Stimulated activated CD4-positive, alpha-beta T cell treated with anti-CD3 and anti-CD28 coated beads, Interleukin-2, amount 100 ng/mL, for 48 hours (primary cell): ENCODE data around the gene ITPR1.

Experiments used
- DNase-seq, 2 donors: peaks; one replicate each; pipeline ENCODE4 v3.0.0-alpha.2; 2020

The ITPR1 gene

GRCh38 chr3:4690277-4690676, 197.1 kb downstream of the ITPR1 start:
- no peak for DNase-seq

- DNase-seq: no peak
Measured at GRCh38 chr3:4693620-4694019, 200.5 kb downstream of the ITPR1 start.

- no peak for DNase-seq
Measured at GRCh38 chr3:4695846-4696245, 202.7 kb downstream of the ITPR1 start.

- no peak for DNase-seq
Measured at GRCh38 chr3:4696266-4696665, 203.1 kb downstream of the ITPR1 start.

- no peak for DNase-seq
Measured at GRCh38 chr3:4698125-4698821, 205.1 kb downstream of the ITPR1 start.

- DNase-seq: no peak
Measured at GRCh38 chr3:4703054-4703480, 209.9 kb downstream of the ITPR1 start.

- no peak for DNase-seq
Measured at GRCh38 chr3:4704552-4704951, 211.4 kb downstream of the ITPR1 start.

- DNase-seq: no peak
Measured at GRCh38 chr3:4707324-4707723, 214.2 kb downstream of the ITPR1 start.

- DNase-seq: no peak
Measured at GRCh38 chr3:4708230-4708629, 215.1 kb downstream of the ITPR1 start.

GRCh38 chr3:4709341-4709740, 216.2 kb downstream of the ITPR1 start:
- no peak for DNase-seq

GRCh38 chr3:4710191-4710590, 217.0 kb downstream of the ITPR1 start:
- DNase-seq: no peak

GRCh38 chr3:4711680-4711992, 218.5 kb downstream of the ITPR1 start:
- DNase-seq: no peak

GRCh38 chr3:4712109-4712508, 219.0 kb downstream of the ITPR1 start:
- no peak for DNase-seq

- no peak for DNase-seq
Measured at GRCh38 chr3:4714045-4714444, 220.9 kb downstream of the ITPR1 start.

GRCh38 chr3:4716266-4716665, 223.1 kb downstream of the ITPR1 start:
- DNase-seq: no peak

GRCh38 chr3:4716706-4717362, 223.7 kb downstream of the ITPR1 start:
- DNase-seq: no peak

- no peak for DNase-seq
Measured at GRCh38 chr3:4717363-4717740, 224.2 kb downstream of the ITPR1 start.

- no peak for DNase-seq
Measured at GRCh38 chr3:4718179-4718736, 225.1 kb downstream of the ITPR1 start.

GRCh38 chr3:4719046-4719501, 225.9 kb downstream of the ITPR1 start:
- no peak for DNase-seq

GRCh38 chr3:4720316-4721075, 227.3 kb downstream of the ITPR1 start:
- no peak for DNase-seq

GRCh38 chr3:4721511-4721911, 228.4 kb downstream of the ITPR1 start:
- DNase-seq: no peak

GRCh38 chr3:4722103-4722502, 229.0 kb downstream of the ITPR1 start:
- no peak for DNase-seq

GRCh38 chr3:4724051-4724629, 231.0 kb downstream of the ITPR1 start:
- no peak for DNase-seq
